Left renal cortex interstitium (tissue), 4 donors: ENCODE results near the gene ADA. TPM values are rescaled to one million over a fixed set of nuclear protein-coding genes. Genes with fewer than 3 reads are reported as not detected.
"Not testable (repeated sequence)": the region's sequence is repeated elsewhere in the genome, so short reads cannot be mapped to it uniquely, and the experiment has no call there.

Source experiments
- DNase-seq, 4 donors: peaks; one replicate each; pipeline ENCODE4 v3.0.0-alpha.2; 2013; ENCODE audit warnings: low read depth in 4 of 4, low spot score in 2 of 4, missing footprints in 1 of 4
- polyA plus RNA-seq, 4 donors: library from polyadenylated mRNA; unstranded; fragments of 120-200 nt; gene quantifications; one replicate each; pipeline ENCODE4 v1.2.1, GENCODE V29; 2013; ENCODE audit not compliant: insufficient read length in 4 of 4

ADA gene
- polyA plus RNA-seq = 1 to 10 TPM; 5.8 to 7.8 (median 7.4) TPM

DNA sequence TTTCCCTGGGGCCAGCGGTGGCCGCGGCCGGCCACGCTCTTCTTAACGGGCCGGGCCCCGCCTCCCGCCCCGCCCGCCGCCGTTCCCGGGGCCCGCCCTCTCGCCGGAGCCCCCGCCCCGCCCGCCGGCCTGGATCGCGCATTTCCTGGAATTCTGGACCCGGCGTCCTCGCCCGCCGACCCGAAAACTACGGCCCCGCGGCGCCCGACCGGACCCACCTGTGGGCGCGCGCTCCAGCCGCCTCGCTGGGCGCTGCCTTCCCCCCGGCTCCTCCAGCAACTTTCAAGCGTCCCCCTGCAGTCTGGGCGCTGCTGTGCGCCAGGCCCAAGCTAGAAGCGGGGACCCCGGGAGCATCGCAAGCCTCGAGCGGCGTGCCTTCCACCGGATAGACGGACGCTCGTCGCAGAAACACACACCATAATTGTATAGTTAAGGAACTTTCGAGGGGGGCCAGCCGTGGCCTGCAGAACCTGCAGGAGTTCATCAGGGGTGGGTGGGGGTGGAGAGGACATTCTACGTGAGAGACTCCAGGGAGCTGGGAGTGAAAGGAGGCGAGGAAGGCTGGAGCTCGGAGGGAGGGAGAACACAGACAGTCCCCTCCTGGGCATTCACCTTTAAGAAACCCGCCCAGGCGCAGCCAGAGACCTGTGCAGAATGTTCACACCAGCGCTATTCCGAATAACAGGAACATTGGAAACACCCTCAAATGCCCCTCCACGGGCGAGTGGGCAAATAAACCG, at the start of gene ADA:
Gene ADA, minus strand, starts transcription at position 16 of the 740 bp plus-strand sequence. CDS start 92 bp downstream, outside the sequence.
- peak in 1 of 4 donors; percentile 57 for DNase-seq

DNA sequence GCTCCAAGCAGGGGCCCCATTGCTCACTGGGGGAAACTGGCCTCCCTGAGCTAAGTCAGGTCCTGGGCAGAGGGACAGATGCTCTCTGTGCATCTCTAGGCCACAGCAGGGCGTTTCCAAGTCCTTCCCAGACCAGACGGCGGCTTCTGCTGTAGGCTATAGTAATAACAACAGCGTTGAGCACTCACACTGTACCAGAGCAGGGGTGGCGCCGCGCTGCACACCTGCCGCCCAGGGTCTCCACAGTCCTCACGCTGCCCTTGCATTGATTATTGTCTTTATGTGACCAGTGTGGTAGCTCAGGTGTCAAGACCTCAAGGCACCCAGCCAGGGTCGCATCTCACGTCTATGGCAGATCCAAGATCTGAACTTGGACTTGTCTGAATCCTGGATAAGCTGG, 48.8 kb upstream of the ADA start:
- no peak for DNase-seq

DNA sequence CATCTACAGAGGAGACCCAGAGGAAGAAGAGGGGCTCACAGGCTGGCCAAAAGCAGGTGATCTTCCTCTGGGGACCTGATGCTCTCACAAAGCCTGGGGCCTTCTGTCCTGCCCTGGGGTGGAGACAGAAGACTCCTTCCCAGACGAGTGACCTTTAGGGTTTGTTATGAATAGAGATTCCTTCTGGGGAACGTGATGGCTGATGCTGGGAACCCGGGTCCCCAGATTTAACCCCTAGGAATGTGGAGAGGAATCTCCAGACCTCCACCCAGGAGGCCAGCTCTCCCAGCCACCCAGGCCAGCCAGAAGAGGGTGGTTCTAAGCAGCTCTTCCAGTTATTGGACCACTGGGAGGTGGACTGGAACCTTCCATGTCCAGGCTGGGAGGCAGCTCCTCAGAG, 46.9 kb upstream of the ADA start:
- DNase-seq = no peak

GRCh38 chr20:44697041-44697440, 45.5 kb upstream of the ADA start:
- not testable (repeated sequence) for DNase-seq

- no peak for DNase-seq
Measured at GRCh38 chr20:44696315-44696714, 44.8 kb upstream of the ADA start.

GRCh38 chr20:44695674-44696300, 44.3 kb upstream of the ADA start:
- no peak for DNase-seq

GRCh38 chr20:44695295-44695673, 43.8 kb upstream of the ADA start:
- no peak for DNase-seq

GRCh38 chr20:44694159-44694558, 42.7 kb upstream of the ADA start:
- no peak for DNase-seq

DNA sequence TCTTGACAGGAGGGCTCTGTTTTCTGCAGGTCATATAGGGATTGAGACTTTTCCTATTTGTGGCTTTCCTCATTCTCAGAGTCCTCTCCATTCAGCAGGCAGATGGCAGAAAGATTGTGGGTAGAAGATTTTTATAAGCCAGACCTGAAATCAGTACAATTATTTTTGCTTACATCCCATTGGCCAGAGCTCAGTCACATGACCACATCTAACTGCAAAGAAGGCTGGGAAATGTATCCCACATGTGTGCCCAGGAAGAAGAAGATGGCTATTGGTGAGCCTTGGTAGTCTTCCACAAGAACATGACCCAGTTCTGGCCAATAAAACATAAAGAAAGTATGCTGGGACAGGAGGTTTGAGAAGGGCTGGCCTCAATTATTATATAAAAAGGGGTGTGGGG, 42.1 kb upstream of the ADA start:
- no peak for DNase-seq

DNA sequence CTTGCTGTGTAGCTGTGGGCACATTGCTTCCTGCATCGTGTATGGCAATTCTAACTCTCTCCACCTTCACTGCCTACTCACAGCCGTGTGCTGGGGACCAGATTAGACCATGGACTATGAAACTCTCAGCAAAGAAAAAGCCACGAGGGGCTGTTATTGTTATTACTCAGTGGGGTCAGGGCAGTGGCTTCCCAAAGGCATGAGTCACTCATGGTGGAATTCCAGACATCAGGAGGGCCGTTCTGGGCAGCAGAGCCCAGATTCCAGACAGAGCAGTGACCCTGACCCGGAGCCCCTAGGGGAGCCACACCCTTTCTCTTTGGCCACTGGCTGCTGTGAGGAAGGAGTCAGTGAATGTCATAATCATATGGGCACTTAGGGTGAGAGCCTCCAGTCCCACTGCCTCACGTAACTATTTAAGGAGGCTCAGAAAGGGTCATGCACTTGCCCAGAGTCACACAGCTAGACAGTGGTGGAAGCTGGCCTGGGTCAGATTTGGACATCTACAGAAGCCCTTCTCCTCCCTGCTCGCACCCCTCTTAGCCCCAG, 41.5 kb upstream of the ADA start:
- no peak for DNase-seq

DNA sequence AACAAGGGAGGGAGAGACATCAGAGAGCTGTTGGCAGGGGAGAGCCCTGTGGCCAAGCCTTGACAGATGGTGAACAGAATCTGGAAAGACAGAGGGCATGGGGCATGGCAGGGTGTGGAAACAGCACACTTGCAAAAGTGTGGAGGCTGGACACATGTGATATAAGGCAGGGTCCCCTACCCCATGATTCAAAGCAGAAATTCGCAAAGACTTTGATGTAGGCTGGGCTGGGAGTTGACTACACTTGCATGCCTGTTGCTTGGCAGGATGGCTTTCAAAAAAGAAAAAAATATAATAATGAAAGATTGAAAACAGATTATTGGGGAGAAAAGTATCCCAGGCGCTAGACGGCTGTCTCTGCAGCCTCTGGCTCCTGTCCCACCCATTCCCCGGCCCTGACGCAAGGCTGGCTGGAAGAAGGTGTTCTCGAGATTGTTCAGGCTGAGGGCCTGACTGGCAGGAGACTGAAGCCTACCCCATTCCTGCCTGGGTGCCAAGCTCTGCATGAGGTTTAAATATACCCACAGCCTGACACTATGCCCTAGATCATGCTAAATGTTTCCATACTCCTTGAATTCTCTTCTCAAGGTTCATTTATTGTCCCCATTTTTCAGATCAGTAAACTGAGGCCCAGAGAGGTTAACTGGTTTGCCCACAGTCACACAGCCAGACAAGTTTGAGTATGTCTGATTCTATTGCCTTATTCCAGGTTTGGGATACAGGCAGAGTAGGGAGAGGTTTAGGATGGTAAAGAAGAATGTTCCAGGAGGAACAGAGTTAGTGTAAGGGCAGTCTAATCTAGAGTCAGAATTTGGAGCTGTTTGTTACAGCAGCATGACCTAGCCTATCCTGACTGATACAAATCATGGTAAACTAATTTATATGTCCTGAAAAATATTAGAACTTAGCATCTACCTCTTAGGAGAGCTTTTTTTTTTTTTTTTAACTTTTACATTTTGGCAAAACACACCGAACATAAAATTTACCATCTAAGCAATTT, 40.2 kb upstream of the ADA start:
- DNase-seq = no peak

GRCh38 chr20:44690781-44691423, 39.4 kb upstream of the ADA start:
- no peak for DNase-seq

- no peak for DNase-seq
Measured at GRCh38 chr20:44689809-44690208, 38.3 kb upstream of the ADA start.

- DNase-seq = no peak
Measured at GRCh38 chr20:44688053-44688625, 36.6 kb upstream of the ADA start.

GRCh38 chr20:44686934-44687333, 35.4 kb upstream of the ADA start:
- no peak for DNase-seq

DNA sequence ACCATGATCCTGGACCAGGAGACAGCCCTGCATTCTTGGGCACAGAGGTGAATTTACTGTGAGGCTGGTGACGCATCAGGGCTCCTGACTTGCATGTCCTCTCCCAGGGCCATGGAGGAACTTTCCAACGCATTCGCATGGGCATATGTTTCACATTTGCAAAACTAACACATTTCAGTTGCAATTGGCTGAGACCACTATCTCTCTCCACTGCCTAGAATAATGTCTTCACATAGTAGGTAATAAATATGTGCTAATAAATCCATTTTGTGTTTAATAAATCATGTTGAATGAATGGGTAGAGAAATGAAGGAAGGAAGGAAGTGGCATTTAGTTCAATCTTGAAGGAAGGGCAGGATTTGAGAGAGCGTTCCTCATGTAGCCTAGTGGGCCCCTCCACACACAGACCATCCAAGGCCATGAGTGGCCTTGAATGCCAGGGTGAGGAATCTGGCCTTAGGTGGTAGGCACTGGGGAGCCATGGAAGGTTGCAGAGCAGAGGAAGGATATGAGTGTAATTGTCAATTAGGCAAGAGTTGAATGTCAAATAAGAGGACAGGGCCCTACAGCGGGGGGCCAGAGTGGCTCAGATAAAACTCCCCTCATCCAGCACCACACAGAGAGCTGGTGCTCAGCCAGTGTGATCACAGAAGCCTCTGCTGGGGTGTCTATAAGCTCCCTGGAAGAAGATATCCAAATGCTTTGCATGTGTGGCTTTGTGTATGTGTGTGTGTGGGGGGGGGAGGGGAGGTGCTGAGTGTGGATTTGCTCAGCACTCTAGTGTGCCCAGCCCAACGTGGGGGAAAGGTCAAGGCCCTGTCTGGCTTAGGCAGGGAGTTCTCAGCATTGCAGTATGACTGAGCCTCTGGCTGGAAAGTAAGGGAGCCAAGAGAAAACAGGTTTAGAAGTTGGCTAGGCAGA, 32.8 kb upstream of the ADA start:
- DNase-seq = no peak

- peak in 2 of 4 donors; percentile 32 to 44 for DNase-seq
Measured at GRCh38 chr20:44683263-44684046, 32.0 kb upstream of the ADA start.
